ENCODE measurements around the gene ADAMTS9.

- no peak for TF ChIP-seq CTCF (IDR thresholded peaks at IDR 0.05)
- no peak for TF ChIP-seq POLR2A (IDR thresholded peaks at IDR 0.05)
Measured at GRCh38 chr3:64574194-64574593, 113.6 kb downstream of the ADAMTS9 start.

Measured in testis (tissue), 2 donors.